ENCODE data around the gene CRYZ.

GRCh38 chr1:74737333-74737732 is 4.5 kb upstream of the CRYZ start:
- no peak for TF ChIP-seq CTCF (conservative IDR thresholded peaks at IDR 0.05; ENCODE audit: low read depth, low read length)
- TF ChIP-seq EZH2 (IDR thresholded peaks at IDR 0.05; ENCODE audit: borderline replicate concordance, low read depth, low read length, poor library complexity, severe bottlenecking) = no peak
